Measurements from ENCODE around the gene UBXN4. TPM values are rescaled to one million over a fixed set of nuclear protein-coding genes. Genes with fewer than 3 reads are reported as not detected.
A peak's percentile ranks its signal among the peaks of the same experiment; 100 is the strongest.

UBXN4 gene
- total and polyA plus RNA-seq, 2 of the 13 experiments (the other 11 are each of a cell fraction or from before 2014, with no cell fraction given), result 74.2 to 104 TPM

- TF ChIP-seq, protein P1, sequence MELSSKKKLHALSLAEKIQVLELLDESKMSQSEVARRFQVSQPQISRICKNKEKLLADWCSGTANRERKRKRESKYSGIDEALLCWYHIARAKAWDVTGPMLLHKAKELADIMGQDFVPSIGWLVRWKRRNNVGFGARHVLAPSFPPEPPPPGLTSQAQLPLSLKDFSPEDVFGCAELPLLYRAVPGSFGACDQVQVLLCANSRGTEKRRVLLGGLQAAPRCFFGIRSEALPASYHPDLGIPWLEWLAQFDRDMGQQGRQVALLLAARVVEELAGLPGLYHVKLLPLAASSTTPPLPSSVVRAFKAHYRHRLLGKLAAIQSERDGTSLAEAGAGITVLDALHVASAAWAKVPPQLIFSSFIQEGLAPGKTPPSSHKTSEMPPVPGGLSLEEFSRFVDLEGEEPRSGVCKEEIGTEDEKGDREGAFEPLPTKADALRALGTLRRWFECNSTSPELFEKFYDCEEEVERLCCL (CRISPR knock-in tag; IDR thresholded peaks at IDR 0.05; ENCODE audit: borderline replicate concordance), result no peak
- no peak for TF ChIP-seq SMC3 (IDR thresholded peaks at IDR 0.05; ENCODE audit: low read length)
- TF ChIP-seq STAG1 (CRISPR knock-in tag; IDR thresholded peaks at IDR 0.05), result peak; percentile 60
- peak; percentile 68; the same call in 1 of the 2 replicates for TF ChIP-seq ZNF644 (CRISPR knock-in tag; IDR thresholded peaks at IDR 0.05; ENCODE audit: low read depth)
- TF ChIP-seq HOXA3 (CRISPR knock-in tag; IDR thresholded peaks at IDR 0.05), result no peak
- TF ChIP-seq ZNF615 (CRISPR knock-in tag; IDR thresholded peaks at IDR 0.05; ENCODE audit: borderline replicate concordance), result no peak
- TF ChIP-seq MIER2 (CRISPR knock-in tag; IDR thresholded peaks at IDR 0.05), result 0 out of 2 replicates have a peak, but pooled peaks have one; percentile 35
- no peak for TF ChIP-seq HNF4G (IDR thresholded peaks at IDR 0.05; ENCODE audit: borderline replicate concordance, low read depth, low read length)
- no peak for TF ChIP-seq HNF4G (CRISPR knock-in tag; IDR thresholded peaks at IDR 0.05; ENCODE audit: borderline replicate concordance, low read depth)
- no peak for TF ChIP-seq ZKSCAN5 (CRISPR knock-in tag; IDR thresholded peaks at IDR 0.05)
- TF ChIP-seq SAP130 (CRISPR knock-in tag; IDR thresholded peaks at IDR 0.05; ENCODE audit: low read depth), result peak; percentile 43; the same call in 1 of the 2 replicates
- TF ChIP-seq HIVEP1 (CRISPR knock-in tag; IDR thresholded peaks at IDR 0.05), result no peak
- peak; percentile 32 for TF ChIP-seq XRCC5 (optimal IDR thresholded peaks at IDR 0.05; ENCODE audit: low read length)
- no peak for TF ChIP-seq HNRNPK (IDR thresholded peaks at IDR 0.05; ENCODE audit: low read depth, low read length, poor library complexity, severe bottlenecking)
- no peak for TF ChIP-seq GLI4 (CRISPR knock-in tag; IDR thresholded peaks at IDR 0.05; ENCODE audit: borderline replicate concordance)
- no peak for TF ChIP-seq EHMT2 (IDR thresholded peaks at IDR 0.05; ENCODE audit: borderline replicate concordance, low read depth, low read length)
- no peak for TF ChIP-seq GATAD1 (CRISPR knock-in tag; IDR thresholded peaks at IDR 0.05)
- peak; percentile 65; the same call in 1 of the 2 replicates for TF ChIP-seq ZNF12 (CRISPR knock-in tag; IDR thresholded peaks at IDR 0.05)
- no peak for TF ChIP-seq TFDP2 (CRISPR knock-in tag; IDR thresholded peaks at IDR 0.05)
- TF ChIP-seq CTCF (CRISPR knock-in tag; IDR thresholded peaks at IDR 0.05), result peak; percentile 70
- TF ChIP-seq HNF1B (CRISPR knock-in tag; IDR thresholded peaks at IDR 0.05), result 0 out of 2 replicates have a peak, but pooled peaks have one; percentile 28
- no peak for TF ChIP-seq PRDM4 (CRISPR knock-in tag; IDR thresholded peaks at IDR 0.05; ENCODE audit: borderline replicate concordance)
- TF ChIP-seq ZNF296 (CRISPR knock-in tag; conservative IDR thresholded peaks at IDR 0.05), result no peak
These were observed 3.2 kb downstream of the UBXN4 start (continued) for GRCh38 chr2:135744760-135745314.

Data from HepG2 (cell line).